H4 (cell line): ENCODE data around the gene RAET1G. TPM values are rescaled to one million over a fixed set of nuclear protein-coding genes. Genes with fewer than 3 reads are reported as not detected.
"Not testable (repeated sequence)": the region's sequence is repeated elsewhere in the genome, so short reads cannot be mapped to it uniquely, and the experiment has no call there.

ENCODE experiments used
- DNase-seq: peaks from one replicate; pipeline ENCODE4 v3.0.0-alpha.2; 2015; ENCODE audit warnings: low spot score
- total RNA-seq: library from RNA; depleted of rRNA; stranded (reverse); fragments of >200 nt; shearing (Covaris generic); gene quantifications from 2 replicates; pipeline ENCODE4 v1.2.3, GENCODE V29; 2014

RAET1G gene
- total RNA-seq, 1 experiment from 2014 or later: not detected

GRCh38 chr6:149897015-149897697, 25.8 kb downstream of the RAET1G start:
- peak; percentile 68 for DNase-seq

- peak; percentile 33 for DNase-seq
Measured at GRCh38 chr6:149896491-149896890, 26.4 kb downstream of the RAET1G start.

GRCh38 chr6:149895833-149896271, 27.1 kb downstream of the RAET1G start:
- DNase-seq: peak; percentile 80

- peak; percentile 74 for DNase-seq
Measured at GRCh38 chr6:149895048-149895590, 27.8 kb downstream of the RAET1G start.

- not testable (repeated sequence) for DNase-seq
Measured at GRCh38 chr6:149891864-149892263, 31.1 kb downstream of the RAET1G start.

DNA sequence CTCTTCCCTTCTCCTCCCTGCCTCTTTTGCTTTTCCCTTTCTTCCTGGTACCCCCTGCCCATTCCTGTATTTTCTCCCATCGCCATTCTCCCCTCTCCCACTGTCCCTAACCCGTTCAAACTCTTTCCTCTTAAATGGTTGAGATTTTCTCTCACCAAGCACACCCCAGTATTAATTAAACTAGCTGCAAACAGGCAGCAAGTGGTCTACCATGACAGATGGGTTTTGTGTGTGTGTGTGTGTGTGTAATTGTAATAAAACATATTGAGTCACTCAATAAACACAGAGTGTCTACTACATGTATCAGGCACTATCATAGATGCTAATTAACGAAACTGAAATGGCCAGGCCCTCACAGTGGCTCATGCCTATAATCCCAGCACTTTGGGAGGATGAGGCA, 31.7 kb downstream of the RAET1G start:
- DNase-seq: no peak

DNA sequence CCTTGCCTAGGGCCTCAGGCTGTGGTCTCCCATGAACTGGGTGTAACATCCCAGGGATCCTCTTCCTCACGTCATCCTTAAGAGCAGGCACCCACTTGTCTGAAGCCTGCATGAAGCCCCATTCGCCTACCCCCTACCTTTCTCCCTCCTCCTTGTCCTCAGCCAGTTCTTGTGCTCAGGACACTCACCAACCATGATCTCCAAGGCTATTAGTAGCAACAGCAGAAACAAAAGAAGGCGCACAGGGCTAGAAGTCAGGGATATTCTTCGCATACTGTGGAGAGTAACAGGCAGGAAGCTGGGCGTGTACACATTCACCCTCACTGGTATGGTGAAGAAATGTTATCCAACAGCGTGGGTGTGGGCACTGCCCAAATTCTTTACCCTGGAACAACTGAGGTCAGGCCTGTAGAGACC, 32.3 kb downstream of the RAET1G start:
- no peak for DNase-seq

DNA sequence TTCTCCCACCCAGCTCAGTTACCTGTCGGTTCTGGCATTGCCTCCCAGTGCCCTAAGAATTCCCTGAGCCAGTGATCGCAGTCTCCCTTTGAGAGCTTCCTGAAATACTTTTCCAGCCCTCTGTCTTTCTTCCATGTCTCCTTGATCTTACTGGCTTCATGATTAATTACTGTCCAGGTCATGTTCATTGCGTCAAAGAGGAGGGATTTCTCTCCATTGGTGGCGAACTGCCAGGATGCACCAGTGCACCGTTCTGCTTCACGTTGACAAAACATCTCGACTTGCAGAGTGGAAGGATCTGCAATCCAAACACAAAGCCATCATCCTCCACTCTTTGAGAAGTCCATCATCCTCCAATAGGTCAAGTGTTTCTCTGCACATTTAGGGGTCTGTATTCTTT, 33.6 kb downstream of the RAET1G start:
- DNase-seq: no peak

GRCh38 chr6:149888659-149889058, 34.3 kb downstream of the RAET1G start:
- DNase-seq: no peak

DNA sequence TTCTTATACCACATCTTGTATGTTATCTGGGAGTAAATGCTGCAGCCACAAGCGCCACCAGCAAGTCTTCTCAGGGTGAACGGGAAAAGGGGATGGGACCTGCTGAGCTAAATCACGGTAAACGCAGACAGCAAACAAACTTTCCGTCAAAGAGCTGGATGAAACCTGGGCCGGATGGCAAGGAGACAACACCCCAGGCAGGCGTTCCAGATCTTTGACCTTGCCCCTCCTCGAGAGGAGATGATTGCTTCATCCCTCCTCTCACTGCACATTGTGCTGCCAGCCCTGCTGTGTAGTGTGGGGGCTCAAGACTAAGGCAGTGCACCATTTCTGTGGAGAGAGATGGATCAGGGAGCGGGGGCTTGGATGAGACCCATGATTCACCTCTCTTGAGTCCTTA, 34.8 kb downstream of the RAET1G start:
- no peak for DNase-seq

DNA sequence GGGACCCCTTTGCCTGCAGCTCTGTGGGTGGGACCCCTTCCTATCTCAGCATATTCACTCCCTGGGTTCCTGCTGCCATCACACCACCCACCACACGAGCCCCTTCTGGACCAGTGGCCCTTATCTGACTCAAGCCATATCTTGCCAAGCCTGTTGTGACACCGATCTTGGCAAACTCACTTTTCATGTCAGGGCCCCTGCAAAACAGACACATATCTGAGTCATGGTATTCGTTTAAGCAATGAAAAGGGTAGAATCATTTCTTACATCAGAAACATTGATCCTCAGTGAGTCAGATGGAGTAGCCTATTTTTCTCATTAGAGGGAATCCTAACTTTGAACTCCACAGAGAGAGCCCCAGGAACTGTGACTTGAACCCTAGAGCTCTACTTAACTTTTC, 35.6 kb downstream of the RAET1G start:
- DNase-seq: no peak

DNA sequence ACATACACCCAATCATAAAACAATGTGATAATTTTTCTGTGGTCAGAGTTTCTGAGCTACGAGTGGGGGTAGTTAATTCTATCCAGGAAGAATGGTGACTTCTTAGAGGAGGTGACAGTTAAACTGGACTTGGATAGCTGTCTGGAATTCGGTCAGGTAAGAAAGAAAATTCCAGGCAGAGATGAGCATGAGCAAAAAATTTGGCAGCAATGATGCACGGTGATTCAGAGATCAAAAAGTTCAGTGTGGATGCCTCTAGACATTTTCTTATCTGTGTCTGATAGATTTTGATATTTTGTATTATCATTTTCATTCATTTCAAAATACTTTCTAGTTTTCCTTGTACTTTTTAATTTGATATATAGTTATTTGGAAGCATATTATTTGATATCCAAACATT, 37.0 kb downstream of the RAET1G start:
- DNase-seq: no peak

GRCh38 chr6:149884617-149885016, 38.3 kb downstream of the RAET1G start:
- DNase-seq: no peak

- DNase-seq: no peak
Measured at GRCh38 chr6:149884215-149884614, 38.7 kb downstream of the RAET1G start.

GRCh38 chr6:149881860-149882259, 41.1 kb downstream of the RAET1G start:
- DNase-seq: no peak

- no peak for DNase-seq
Measured at GRCh38 chr6:149881066-149881766, 41.7 kb downstream of the RAET1G start.

GRCh38 chr6:149877659-149878058, 45.3 kb downstream of the RAET1G start:
- DNase-seq: no peak

- DNase-seq: no peak
Measured at GRCh38 chr6:149876241-149876933, 46.5 kb downstream of the RAET1G start.

- no peak for DNase-seq
Measured at GRCh38 chr6:149872233-149872632, 50.7 kb downstream of the RAET1G start.

GRCh38 chr6:149871182-149871581, 51.7 kb downstream of the RAET1G start:
- DNase-seq: no peak

DNA sequence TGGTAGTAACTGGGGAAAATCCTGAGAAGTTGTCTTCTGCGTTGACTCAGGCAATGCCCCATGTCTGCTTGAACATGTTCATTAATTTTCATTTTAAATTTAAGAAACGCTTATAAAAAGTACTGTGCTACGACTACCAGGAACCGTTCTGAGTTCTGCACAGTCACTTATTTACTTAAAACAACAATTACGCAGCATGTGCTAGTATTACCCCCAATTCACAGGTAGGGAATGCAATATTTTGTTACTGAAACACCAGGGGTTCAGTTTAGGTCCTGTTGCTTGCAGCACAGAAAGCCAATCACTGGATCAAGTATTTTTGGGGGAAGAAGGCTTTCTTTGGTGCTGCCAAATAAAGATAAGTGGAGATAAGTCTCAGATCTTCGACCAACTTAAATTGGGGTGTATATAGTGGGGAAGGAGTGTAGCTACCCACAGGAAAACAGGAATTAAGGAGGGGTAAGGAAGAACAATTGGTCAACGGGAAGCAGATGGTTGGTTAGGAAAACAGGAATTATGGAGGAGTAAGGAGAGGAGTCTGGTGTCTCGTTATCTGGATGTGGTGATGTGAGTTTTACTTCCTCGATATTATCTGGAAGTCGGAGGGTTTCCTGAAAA, 53.5 kb downstream of the RAET1G start:
- no peak for DNase-seq
